Spinal cord (tissue), 10 donors: ENCODE measurements around the gene OSBPL6. TPM values are rescaled to one million over a fixed set of nuclear protein-coding genes. Genes with fewer than 3 reads are reported as not detected.
"Not testable (repeated sequence)": the region's sequence is repeated elsewhere in the genome, so short reads cannot be mapped to it uniquely, and the experiment has no call there.

Experiments
- DNase-seq, 6 donors: peaks; one replicate each; pipeline versions ENCODE4 v3.0.0 to v3.0.0-alpha.2; 2013 to 2015; ENCODE audit warnings: low spot score in 6 of 6, low read depth in 4 of 6
- H3K27ac ChIP-seq: one replicate; pipeline ENCODE4 v1.5.1; 2013; ENCODE audit warnings: low read depth, low read length, control low read depth
- H3K27me3 ChIP-seq: one replicate; pipeline ENCODE4 v1.6.1; 2013; ENCODE audit warnings: low read length; ENCODE audit not compliant: control insufficient read depth, insufficient read depth
- H3K36me3 ChIP-seq: one replicate; pipeline ENCODE4 v1.6.1; 2013; ENCODE audit warnings: low read length; ENCODE audit not compliant: control insufficient read depth, insufficient read depth
- H3K4me1 ChIP-seq: one replicate; pipeline ENCODE4 v1.6.1; 2013; ENCODE audit warnings: low read length; ENCODE audit not compliant: control insufficient read depth, insufficient read depth
- H3K4me3 ChIP-seq: one replicate; pipeline ENCODE4 v1.5.1; 2013; ENCODE audit warnings: low read depth, low read length, control low read depth
- H3K9me3 ChIP-seq: one replicate; pipeline ENCODE4 v1.6.1; 2013; ENCODE audit warnings: low read length; ENCODE audit not compliant: control insufficient read depth, insufficient read depth
- WGBS: methylation state at CpG from one replicate; pipeline ENCODE4 v1.1.5; 2013; ENCODE audit warnings: missing lambda C conversion rate; ENCODE audit not compliant: insufficient coverage; 5-methylcytosine and 5-hydroxymethylcytosine counted together
- polyA plus RNA-seq, 2 donors: library from polyadenylated mRNA; unstranded; fragments of 120-200 nt; gene quantifications; one replicate each; pipeline ENCODE4 v1.2.1, GENCODE V29; 2013; ENCODE audit not compliant: insufficient read length in 2 of 2
- total RNA-seq, 2 donors: library from RNA; depleted of rRNA in 1 of 2; stranded (reverse); fragments of 120-200 nt in 1 of 2; fragments of >200 nt in 1 of 2; gene quantifications; one replicate each; pipeline versions ENCODE4 v1.2.3 to v1.2.4, GENCODE V29; 2013 to 2014
- donor health status: healthy.

The OSBPL6 gene
- total and polyA plus RNA-seq, 4 donors: 7.3 to 18.8 (median 17.8) TPM

DNA sequence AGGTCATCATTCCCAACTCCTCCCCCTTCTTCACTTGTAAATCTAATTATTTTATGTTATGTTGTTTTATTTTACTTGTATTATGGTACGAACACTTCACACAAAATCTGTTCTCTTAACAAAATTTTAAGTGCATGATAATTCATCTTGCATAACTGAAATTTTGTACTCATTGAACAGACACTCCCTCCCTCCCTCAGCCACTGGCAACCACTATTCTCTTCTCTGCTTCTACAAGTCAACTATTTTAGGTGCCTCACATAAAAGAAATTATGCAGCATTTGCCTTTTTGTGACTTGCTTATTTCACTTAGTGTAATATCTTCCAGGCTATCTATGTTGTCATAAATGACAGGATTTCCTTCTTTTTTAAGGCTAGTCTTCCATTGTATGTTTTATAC is 30.4 kb upstream of the OSBPL6 start:
- no peak overlapping the region for H3K27ac ChIP-seq
- no peak overlapping the region for H3K4me3 ChIP-seq
- WGBS: no CpG with 5 or more reads among the region's 1 CpG

DNA sequence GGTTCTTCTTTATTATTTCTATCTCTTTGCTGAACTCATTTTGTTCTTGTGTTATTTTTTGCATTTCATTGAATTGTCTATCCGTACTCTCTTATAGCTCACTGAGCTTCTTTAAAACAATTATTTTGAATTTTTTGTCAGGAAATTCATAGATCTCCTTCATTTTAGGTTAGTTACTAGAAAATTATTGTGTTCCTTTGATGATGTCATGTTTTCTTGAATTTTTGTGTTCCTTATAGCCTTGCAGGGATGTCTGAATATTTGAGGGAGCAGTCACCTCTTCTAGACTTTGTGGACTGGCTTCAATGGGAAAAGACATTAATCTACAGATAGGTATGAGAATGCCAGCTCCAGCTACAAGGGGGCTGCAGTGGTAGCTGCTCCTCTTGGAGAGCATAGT is 20.7 kb upstream of the OSBPL6 start:
- no CpG with 5 or more reads among the region's 1 CpG for WGBS
- no peaks in the 10 kb centered on the region for H3K36me3 ChIP-seq
- no peak overlapping the region for H3K4me3 ChIP-seq
- H3K27me3 ChIP-seq: no peaks in the 10 kb centered on the region
- no peaks in the 10 kb centered on the region for H3K4me1 ChIP-seq
- no peaks in the 10 kb centered on the region for H3K9me3 ChIP-seq
- no peak for DNase-seq
- H3K27ac ChIP-seq: no peak overlapping the region

More for the DNA sequence above, 30.4 kb upstream of the OSBPL6 start:
- no peaks in the 10 kb centered on the region for H3K4me1 ChIP-seq
- no peaks in the 10 kb centered on the region for H3K36me3 ChIP-seq
- H3K9me3 ChIP-seq: no peaks in the 10 kb centered on the region
- no peak for DNase-seq
- no peaks in the 10 kb centered on the region for H3K27me3 ChIP-seq

DNA sequence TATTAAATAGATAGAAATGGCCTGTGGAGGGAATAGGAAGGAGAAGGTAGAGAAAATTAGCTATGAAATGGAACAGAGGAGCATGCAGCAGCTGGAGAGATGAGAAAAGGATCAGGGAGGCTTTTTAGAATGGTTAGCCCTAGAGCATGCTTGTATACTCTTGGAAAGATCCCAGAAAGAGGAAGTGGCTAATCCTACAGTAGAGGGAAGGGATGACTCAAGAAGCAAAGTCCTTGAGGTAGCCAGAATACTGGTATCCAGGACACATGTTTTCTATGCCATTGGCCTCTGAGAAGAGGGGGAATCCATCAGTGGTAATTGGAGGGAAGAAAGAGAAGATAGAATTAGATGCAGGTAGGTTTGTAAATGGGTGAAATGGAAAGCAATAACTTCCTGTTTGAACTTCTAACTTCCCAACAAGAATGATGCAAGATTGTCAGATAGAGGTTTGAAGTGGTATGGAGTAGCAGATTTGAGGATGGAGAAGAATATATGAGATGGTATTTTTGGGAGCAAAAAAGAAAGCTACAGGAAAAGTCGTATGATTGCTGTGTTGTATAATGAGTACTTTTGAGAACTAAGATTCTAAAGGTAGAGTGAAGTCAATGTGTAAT is 17.1 kb upstream of the OSBPL6 start:
- no peaks in the 10 kb centered on the region for H3K27me3 ChIP-seq
- no peaks in the 10 kb centered on the region for H3K36me3 ChIP-seq
- no peaks in the 10 kb centered on the region for H3K9me3 ChIP-seq
- H3K27ac ChIP-seq: no peak overlapping the region
- WGBS: no CpG with 5 or more reads among the region's 1 CpG
- no peak overlapping the region for H3K4me3 ChIP-seq
- no peak for DNase-seq
- no peaks in the 10 kb centered on the region for H3K4me1 ChIP-seq

DNA sequence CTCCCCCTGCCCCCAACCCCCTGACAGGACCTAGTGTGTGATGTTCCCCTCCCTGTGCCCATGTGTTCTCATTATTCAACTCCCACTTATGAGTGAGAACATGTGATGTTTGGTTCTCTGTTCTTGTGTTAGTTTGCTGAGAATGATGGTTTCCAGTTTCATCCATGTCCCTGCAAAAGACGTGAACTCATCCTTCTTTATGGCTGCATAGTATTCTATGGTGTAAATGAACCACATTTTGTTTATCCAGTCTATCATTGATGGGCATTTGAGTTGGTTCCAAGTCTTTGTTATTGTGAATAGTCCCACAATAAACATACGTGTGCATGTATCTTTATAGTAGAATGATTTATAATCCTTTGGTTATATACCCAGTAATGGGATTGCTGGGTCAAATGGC is 13.7 kb upstream of the OSBPL6 start:
- H3K27me3 ChIP-seq, H3K4me3 ChIP-seq, H3K27ac ChIP-seq, DNase-seq, H3K4me1 ChIP-seq, H3K36me3 ChIP-seq, H3K9me3 ChIP-seq: not testable (repeated sequence)
- WGBS: no CpG with 5 or more reads among the region's 2 CpGs

DNA sequence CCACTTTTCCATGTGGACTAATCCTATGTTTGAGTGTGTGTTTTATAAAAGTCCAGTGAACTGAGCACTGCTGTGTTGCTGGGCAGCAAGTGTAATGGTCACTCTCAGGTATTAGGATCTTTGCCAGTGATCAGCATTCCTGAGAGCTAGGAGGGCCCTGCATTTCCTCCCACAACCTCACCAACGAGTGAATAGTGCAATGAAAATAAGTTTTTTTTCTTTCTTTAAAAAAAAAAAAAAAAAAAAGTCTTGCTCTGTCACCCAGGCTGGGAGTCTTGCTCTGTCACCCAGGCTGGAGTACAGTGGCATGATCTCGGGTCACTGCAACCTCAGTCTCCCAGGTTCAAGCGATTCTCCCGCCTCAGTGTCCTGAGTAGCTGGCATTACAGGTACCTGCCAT is 6.5 kb upstream of the OSBPL6 start:
- WGBS: 94% methylated on average over 2 of the region's 4 CpGs
- DNase-seq: no peak
- no peaks in the 10 kb centered on the region for H3K27me3 ChIP-seq
- no peaks in the 10 kb centered on the region for H3K36me3 ChIP-seq
- H3K4me1 ChIP-seq: no peaks in the 10 kb centered on the region
- H3K27ac ChIP-seq: no peak overlapping the region
- no peak overlapping the region for H3K4me3 ChIP-seq
- no peaks in the 10 kb centered on the region for H3K9me3 ChIP-seq

DNA sequence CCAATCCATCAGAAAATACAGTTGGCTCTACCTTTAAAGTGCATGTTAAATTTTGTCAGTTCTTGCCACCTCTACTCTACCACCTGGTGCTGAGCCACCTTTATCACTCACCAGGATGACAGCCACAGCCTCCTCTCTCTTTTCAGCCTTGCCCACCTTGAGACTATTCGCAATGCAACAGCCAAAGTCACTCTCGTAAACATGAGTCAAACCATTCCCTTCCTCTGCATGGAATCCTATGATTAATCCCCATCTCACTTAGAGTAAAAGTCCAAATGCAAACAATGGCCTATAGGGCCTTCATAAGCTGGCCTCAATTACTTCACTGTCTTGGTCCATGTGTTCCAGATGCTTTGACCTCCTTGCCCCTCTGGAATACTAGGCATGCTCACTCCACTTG is 5.8 kb upstream of the OSBPL6 start:
- no peak for DNase-seq
- WGBS: 95% methylated on average over 2 of the region's 2 CpGs
- no peak overlapping the region for H3K4me3 ChIP-seq
- no peak overlapping the region for H3K27ac ChIP-seq
- H3K9me3 ChIP-seq: no peaks in the 10 kb centered on the region
- no peaks in the 10 kb centered on the region for H3K36me3 ChIP-seq
- H3K27me3 ChIP-seq: no peaks in the 10 kb centered on the region
- H3K4me1 ChIP-seq: peaks cover under 1% of the 10 kb centered on the region

DNA sequence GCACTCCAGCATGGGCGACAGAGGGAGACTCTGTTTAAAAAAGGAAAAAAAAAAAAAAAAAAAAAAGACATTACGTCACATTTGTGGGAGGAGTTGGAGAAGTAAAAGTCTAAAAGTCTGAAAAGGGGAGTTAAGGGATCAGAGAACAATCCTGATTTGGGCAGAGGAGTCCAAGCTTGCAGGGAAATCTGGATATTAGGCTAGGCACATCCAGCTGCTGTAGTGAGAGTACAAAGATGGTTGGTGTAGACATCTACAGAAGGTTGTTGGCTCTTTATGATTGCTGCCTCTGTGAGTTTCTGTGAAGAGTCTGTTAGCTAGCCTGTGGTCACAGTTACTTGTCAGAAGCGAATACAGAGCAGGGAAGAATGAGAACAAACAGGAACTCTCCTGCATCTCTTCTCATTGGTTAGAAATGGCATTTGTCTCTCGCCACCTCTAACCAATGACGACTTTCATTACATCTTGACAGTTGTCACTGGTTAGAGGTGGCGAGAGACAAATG is 3.3 kb upstream of the OSBPL6 start:
- no peak overlapping the region for H3K27ac ChIP-seq
- no peak for DNase-seq
- no peaks in the 10 kb centered on the region for H3K9me3 ChIP-seq
- peaks cover 7% of the 10 kb centered on the region for H3K4me1 ChIP-seq
- no peaks in the 10 kb centered on the region for H3K36me3 ChIP-seq
- H3K27me3 ChIP-seq: no peaks in the 10 kb centered on the region
- no peak overlapping the region for H3K4me3 ChIP-seq
- WGBS: 84% methylated on average over 3 of the region's 6 CpGs

DNA sequence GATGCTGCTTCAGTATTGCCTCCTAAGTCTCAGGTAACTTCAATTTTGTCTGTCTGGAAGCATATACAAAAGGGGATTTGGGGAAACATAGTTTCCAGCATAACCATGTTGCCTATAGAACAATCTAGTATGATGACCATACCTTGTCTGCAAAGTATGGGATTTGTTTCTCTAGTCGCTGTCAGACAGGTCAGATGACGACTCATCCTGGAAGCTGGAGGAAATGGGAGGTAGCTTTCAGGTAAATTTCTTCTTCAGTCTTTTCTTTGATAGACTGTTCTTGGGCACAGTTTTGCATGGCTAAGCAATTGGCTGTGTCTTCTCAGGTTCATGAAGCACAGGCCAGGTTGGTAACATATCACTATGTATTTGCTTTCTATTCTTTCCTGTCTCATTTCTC is 2.8 kb upstream of the OSBPL6 start:
- peaks cover 7% of the 10 kb centered on the region for H3K4me1 ChIP-seq
- no peaks in the 10 kb centered on the region for H3K36me3 ChIP-seq
- H3K27ac ChIP-seq: no peak overlapping the region
- DNase-seq: no peak
- whole genome bisulfite sequencing: 84% methylated on average over 2 of the region's 2 CpGs
- H3K9me3 ChIP-seq: no peaks in the 10 kb centered on the region
- H3K27me3 ChIP-seq: no peaks in the 10 kb centered on the region
- H3K4me3 ChIP-seq: no peak overlapping the region

DNA sequence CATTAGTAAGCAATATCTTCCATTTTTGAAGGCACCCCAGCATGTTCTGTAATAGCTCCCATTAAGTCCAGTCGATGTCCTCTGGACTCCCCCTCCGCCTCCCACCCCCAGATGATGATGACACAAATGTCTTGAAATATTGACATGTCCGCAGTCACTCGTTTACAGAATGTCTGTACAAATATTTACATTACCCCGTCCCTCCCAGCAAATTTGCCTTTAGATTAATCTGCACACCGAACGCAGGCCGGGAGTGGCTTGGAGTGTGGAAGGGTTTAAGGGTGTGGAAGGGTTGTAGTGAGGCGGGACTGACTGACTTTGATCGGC is 853 bp upstream of the OSBPL6 start:
- Histone ChIP-seq H3K27ac (no peak overlapping the region), H3K4me3 (peak overlapping the region; percentile 84), H3K4me1 (peaks cover 7% of the 10 kb centered on the region), H3K36me3 (no peaks in the 10 kb centered on the region), H3K27me3 (no peaks in the 10 kb centered on the region), H3K9me3 (no peaks in the 10 kb centered on the region)
- 37% methylated on average over 5 of the region's 10 CpGs for WGBS
- DNase-seq: no peak

DNA sequence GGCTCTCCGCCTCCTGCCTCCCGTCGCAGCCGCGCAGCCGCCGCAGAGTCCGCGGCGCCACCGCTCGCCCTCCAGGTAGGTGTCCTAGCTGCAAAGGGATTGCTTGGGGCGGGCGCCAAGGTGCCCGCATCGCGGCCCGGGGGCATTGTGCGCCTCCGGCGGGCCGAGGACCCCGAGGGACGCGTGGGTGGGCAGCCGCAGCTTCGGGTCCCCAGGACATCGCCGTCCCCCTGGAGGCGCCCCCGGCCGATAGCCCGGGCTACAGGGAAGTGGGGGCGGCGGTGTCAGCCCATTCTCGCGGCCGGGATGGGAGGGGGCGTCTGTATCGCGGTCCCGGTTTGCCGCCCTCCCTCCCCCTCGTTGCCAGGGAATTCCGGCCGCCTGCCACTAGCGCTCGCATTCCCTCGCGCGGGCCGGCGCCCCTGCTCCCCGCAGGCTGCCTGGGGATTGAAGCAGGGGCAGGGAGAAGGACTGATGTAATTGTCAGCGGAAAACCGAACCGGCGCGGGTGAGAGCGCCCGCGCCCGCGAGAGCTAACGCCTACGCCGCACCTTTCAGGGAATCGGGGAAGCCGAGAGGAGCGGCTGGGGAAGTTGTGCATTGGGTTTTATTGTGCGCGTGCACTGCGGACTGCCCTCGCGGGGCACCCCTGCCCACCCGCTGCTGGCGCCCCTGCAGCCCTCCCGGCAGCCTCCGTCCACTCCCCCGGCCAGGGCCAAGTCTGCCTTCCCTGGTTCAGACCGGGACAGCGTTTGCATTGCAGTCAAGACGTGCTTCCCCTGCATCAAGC is 483 bp downstream of the OSBPL6 start:
- peak overlapping the region; percentile 84 for H3K4me3 ChIP-seq
- peak overlapping the region; percentile 84 for H3K27ac ChIP-seq
- no peaks in the 10 kb centered on the region for H3K27me3 ChIP-seq
- no peaks in the 10 kb centered on the region for H3K9me3 ChIP-seq
- WGBS: 0% methylated on average over 80 of the region's 83 CpGs
- no peaks in the 10 kb centered on the region for H3K36me3 ChIP-seq
- peaks cover 7% of the 10 kb centered on the region for H3K4me1 ChIP-seq
- DNase-seq: peak; percentile 38 to 87 (median 46)
